Uterus (tissue), 4 donors: Measurements from ENCODE around the gene ANKFN1. TPM values are rescaled to one million over a fixed set of nuclear protein-coding genes. Genes with fewer than 3 reads are reported as not detected.

Source experiments
- DNase-seq, 2 donors: peaks; one replicate each; pipeline ENCODE4 v3.0.0-alpha.2; 2019 to 2020
- H3K27ac ChIP-seq, 2 donors: fragments of 200-600 bp; sonication (generic); 1 replicate in 1 of 2; 2 replicates in 1 of 2; pipeline ENCODE4 v1.5.1; 2016 to 2018
- H3K27me3 ChIP-seq, 2 donors: fragments of 200-600 bp; sonication (generic); one replicate each; pipeline ENCODE4 v1.5.1; 2018 to 2019; ENCODE audit warnings: control low read depth in 1 of 2
- H3K36me3 ChIP-seq, 2 donors: fragments of 200-600 bp; sonication (generic); one replicate each; pipeline ENCODE4 v1.5.1; 2019; ENCODE audit warnings: control low read depth in 1 of 2
- H3K4me1 ChIP-seq, 2 donors: fragments of 200-600 bp; sonication (generic); one replicate each; pipeline ENCODE4 v1.5.1; 2018 to 2019; ENCODE audit warnings: control low read depth in 1 of 2
- H3K4me3 ChIP-seq, 2 donors: fragments of 200-600 bp; sonication (generic); 1 replicate in 1 of 2; 2 replicates in 1 of 2; pipeline ENCODE4 v1.5.1; 2018 to 2019; ENCODE audit warnings: mild to moderate bottlenecking in 1 of 2
- H3K9me3 ChIP-seq, 2 donors: fragments of 200-600 bp; sonication (generic); one replicate each; pipeline ENCODE4 v1.5.1; 2019; ENCODE audit warnings: control low read depth in 1 of 2
- CTCF ChIP-seq, 4 experiments: fragments of 200-600 bp in 2 of 4; fragments of 450-650 bp in 2 of 4; sonication (generic) in 2 of 4; IDR thresholded peaks; one replicate each; pipeline ENCODE4 v1.5.1; 2016 to 2019; ENCODE audit warnings: antibody characterized with exemption in 4 of 4, mild to moderate bottlenecking in 2 of 4, moderate library complexity in 1 of 4
- POLR2A ChIP-seq, 2 donors: fragments of 450-650 bp; IDR thresholded peaks; one replicate each; pipeline ENCODE4 v1.6.1; 2016; ENCODE audit warnings: antibody characterized with exemption in 2 of 2, mild to moderate bottlenecking in 1 of 2, moderate library complexity in 1 of 2
- intact Hi-C: fragments of 100-400 bp; cut with DNase I; formaldehyde crosslinking; loops from one replicate; pipeline ENCODE4 v1.15.1; 2023; ENCODE audit warnings: low total_unique reads
- small RNA-seq: library from RNA; depleted of rRNA; stranded (forward); fragments of <200 nt; gene quantifications from one replicate; pipeline ENCODE3, GENCODE V24; 2016
- total RNA-seq, 4 donors: library from RNA; depleted of rRNA in 3 of 4; stranded (reverse); fragments of >200 nt in 3 of 4; gene quantifications; one replicate each; pipeline versions ENCODE4 v1.1.0 to v1.2.4, GENCODE V29; 2014 to 2023
- donor health status: DM: yes; HTN: yes; CAD: no.

The ANKFN1 gene
- total RNA-seq, 4 donors from 2014 or later, result 0.27 to 2.6 TPM; not detected in 2

- no peaks in the 10 kb centered on the region for H3K4me1 ChIP-seq
- H3K9me3 ChIP-seq, result no peaks in the 10 kb centered on the region
- H3K27ac ChIP-seq, result no peak overlapping the region
- intact Hi-C loops, result no loop called here
- no peak for TF ChIP-seq CTCF (IDR thresholded peaks at IDR 0.05)
- TF ChIP-seq POLR2A (IDR thresholded peaks at IDR 0.05), result no peak
- no peak overlapping the region for H3K4me3 ChIP-seq
- H3K36me3 ChIP-seq, result no peaks in the 10 kb centered on the region
- DNase-seq, result no peak
- H3K27me3 ChIP-seq, result no peaks in the 10 kb centered on the region
These were observed 404.8 kb downstream of the ANKFN1 start for GRCh38 chr17:56558088-56558487.

Small RNAs within 50 kb of the gene (small RNA-seq; reads per million reads assigned to genes)
- gene AC006600.1, result not detected
